OCI-LY1 (cell line): Measurements from ENCODE around the gene TENM4.

ENCODE experiments used
- H2AFZ ChIP-seq: fragments of 200-600 bp; sonication (generic), shearing (Covaris generic); 2 replicates; pipeline ENCODE4 v1.6.0; 2014; ENCODE audit warnings: antibody characterized with exemption, mild to moderate bottlenecking, low read length
- H3F3A ChIP-seq: fragments of 200-600 bp; sonication (generic), shearing (Covaris generic); 2 replicates; pipeline ENCODE4 v1.6.0; 2014; ENCODE audit warnings: mild to moderate bottlenecking, antibody characterized with exemption, low read length, moderate library complexity; ENCODE audit not compliant: insufficient read depth
- H3K27ac ChIP-seq: fragments of 200-600 bp; sonication (generic); 2 replicates; pipeline ENCODE4 v1.5.1; 2014; ENCODE audit warnings: low read length, mixed run types, mild to moderate bottlenecking, low read depth; ENCODE audit not compliant: poor library complexity, severe bottlenecking
- H3K27me3 ChIP-seq: fragments of 200-600 bp; sonication (generic); 2 replicates; pipeline ENCODE4 v1.6.0; 2014; ENCODE audit warnings: antibody characterized with exemption, mild to moderate bottlenecking, low read length, moderate library complexity; ENCODE audit not compliant: insufficient read depth
- H3K36me3 ChIP-seq: fragments of 200-600 bp; sonication (generic); 2 replicates; pipeline ENCODE4 v1.6.1; 2014; ENCODE audit warnings: mild to moderate bottlenecking, antibody characterized with exemption, low read length, moderate library complexity, mixed read lengths; ENCODE audit not compliant: insufficient read depth
- H3K4me1 ChIP-seq: fragments of 200-600 bp; sonication (generic); 2 replicates; pipeline ENCODE4 v1.5.1; 2014; ENCODE audit warnings: mild to moderate bottlenecking, low read length, moderate library complexity; ENCODE audit not compliant: insufficient read depth, severe bottlenecking
- H3K4me2 ChIP-seq: fragments of 200-600 bp; sonication (generic), shearing (Covaris generic); 2 replicates; pipeline ENCODE4 v1.6.1; 2014; ENCODE audit warnings: low read length
- H3K4me3 ChIP-seq: fragments of 200-600 bp; sonication (generic); 2 replicates; pipeline ENCODE4 v1.5.1; 2014; ENCODE audit warnings: low read length, low read depth, mild to moderate bottlenecking, mixed read lengths; ENCODE audit not compliant: poor library complexity, severe bottlenecking
- H3K79me2 ChIP-seq: fragments of 200-600 bp; shearing (Covaris generic); 2 replicates; pipeline ENCODE4 v1.6.1; 2016; ENCODE audit warnings: mixed run types, low read length, mixed read lengths; ENCODE audit not compliant: insufficient read depth
- H3K9ac ChIP-seq: fragments of 200-600 bp; sonication (generic), shearing (Covaris generic); 2 replicates; pipeline ENCODE4 v1.6.1; 2014; ENCODE audit warnings: mild to moderate bottlenecking, low read length, mixed read lengths
- H3K9me2 ChIP-seq: fragments of 200-600 bp; sonication (generic), shearing (Covaris generic); 2 replicates; pipeline ENCODE4 v1.6.1; 2014; ENCODE audit warnings: low read depth, mild to moderate bottlenecking, low read length, mixed read lengths
- H3K9me3 ChIP-seq: fragments of 200-600 bp; shearing (Covaris generic); 2 replicates; pipeline ENCODE4 v1.6.1; 2014; ENCODE audit warnings: low read length, mixed read lengths
- H4K20me1 ChIP-seq: fragments of 200-600 bp; sonication (generic), shearing (Covaris generic); 2 replicates; pipeline ENCODE4 v1.6.0; 2016; ENCODE audit warnings: mild to moderate bottlenecking, low read length; ENCODE audit not compliant: insufficient read depth
- CTCF ChIP-seq: fragments of 200-600 bp; sonication (generic), shearing (Covaris generic); IDR thresholded peaks from 2 replicates; pipeline ENCODE4 v1.5.1; 2017; ENCODE audit warnings: mild to moderate bottlenecking, antibody characterized with exemption, low read length, moderate library complexity, mixed read lengths
- EZH2 ChIP-seq: fragments of 200-600 bp; sonication (generic), shearing (Covaris generic); IDR thresholded peaks from 2 replicates; pipeline ENCODE4 v1.8.0; 2017; ENCODE audit warnings: borderline replicate concordance, mixed run types, mild to moderate bottlenecking, antibody characterized with exemption, low read length, moderate library complexity, mixed read lengths

The TENM4 gene

GRCh38 chr11:79082907-79083306, 357.9 kb downstream of the TENM4 start:
- TF ChIP-seq EZH2 (no peak), CTCF (no peak)
- H3F3A ChIP-seq, result no peaks in the 10 kb centered on the region
- H3K36me3 ChIP-seq, result no peaks in the 10 kb centered on the region
- H3K27ac ChIP-seq, result no peak overlapping the region
- H3K9me2 ChIP-seq, result no peaks in the 10 kb centered on the region
- H3K27me3 ChIP-seq, result no peaks in the 10 kb centered on the region
- no peak overlapping the region for H3K4me3 ChIP-seq
- H4K20me1 ChIP-seq, result no peaks in the 10 kb centered on the region
- no peak overlapping the region for H2AFZ ChIP-seq
- no peaks in the 10 kb centered on the region for H3K79me2 ChIP-seq
- H3K4me2 ChIP-seq, result no peak overlapping the region
- H3K9me3 ChIP-seq, result no peaks in the 10 kb centered on the region
- no peaks in the 10 kb centered on the region for H3K4me1 ChIP-seq
- no peak overlapping the region for H3K9ac ChIP-seq

- Histone ChIP-seq H3K27ac (no peak overlapping the region), H3K4me2 (no peak overlapping the region), H3K36me3 (no peaks in the 10 kb centered on the region), H3K79me2 (no peaks in the 10 kb centered on the region), H3K9me3 (no peaks in the 10 kb centered on the region), H3K4me3 (no peak overlapping the region), H3K9ac (no peak overlapping the region), H3K4me1 (no peaks in the 10 kb centered on the region), H3K27me3 (no peaks in the 10 kb centered on the region), H2AFZ (no peak overlapping the region), H3K9me2 (no peaks in the 10 kb centered on the region), H4K20me1 (no peaks in the 10 kb centered on the region), H3F3A (no peaks in the 10 kb centered on the region)
- no peak for TF ChIP-seq CTCF
- TF ChIP-seq EZH2, result no peak
Observed at GRCh38 chr11:79082280-79082679, 358.6 kb downstream of the TENM4 start.

GRCh38 chr11:79081471-79082031, 359.3 kb downstream of the TENM4 start:
- no peak for TF ChIP-seq EZH2
- no peak for TF ChIP-seq CTCF
- Histone ChIP-seq H3K9me2 (no peaks in the 10 kb centered on the region), H3K27me3 (no peaks in the 10 kb centered on the region), H3F3A (no peaks in the 10 kb centered on the region), H3K27ac (no peak overlapping the region), H4K20me1 (no peaks in the 10 kb centered on the region), H3K9me3 (no peaks in the 10 kb centered on the region), H3K9ac (no peak overlapping the region), H3K79me2 (no peaks in the 10 kb centered on the region), H3K4me1 (no peaks in the 10 kb centered on the region), H3K4me3 (no peak overlapping the region), H3K36me3 (no peaks in the 10 kb centered on the region), H2AFZ (no peak overlapping the region), H3K4me2 (no peak overlapping the region)
